ENCODE measurements around the gene CCDC186.

DNA sequence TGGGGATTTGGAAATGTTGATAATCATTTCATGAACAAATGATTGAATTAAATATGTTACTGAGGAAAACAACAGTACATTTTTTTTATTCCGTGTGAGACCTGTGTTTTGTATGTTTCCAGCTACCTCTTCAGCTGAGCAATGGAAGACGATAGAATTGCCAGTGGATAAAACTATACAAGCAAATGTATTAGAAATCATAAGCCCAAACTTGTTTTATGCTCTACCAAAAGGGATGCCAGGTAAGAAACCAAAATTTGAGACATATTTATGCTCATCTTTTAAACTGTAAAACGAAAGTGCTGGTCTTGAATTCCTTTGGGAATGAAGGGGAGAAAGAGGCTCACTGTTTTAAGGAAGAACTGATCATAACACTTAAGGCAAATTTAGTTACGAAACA lies 47.2 kb upstream of the CCDC186 start:
- TF ChIP-seq POLR2A (IDR thresholded peaks at IDR 0.05; ENCODE audit: low read depth, low read length) (no peak), POLR2AphosphoS5 (IDR thresholded peaks at IDR 0.05; ENCODE audit: low read depth, low read length) (no peak), TAF1 (IDR thresholded peaks at IDR 0.05; ENCODE audit: low read depth, low read length) (no peak)

Measured in GM12891 (cell line).